Spleen (tissue), 11 donors: ENCODE results near the gene HEXD. TPM values are rescaled to one million over a fixed set of nuclear protein-coding genes. Genes with fewer than 3 reads are reported as not detected.

Experiments
- DNase-seq: peaks from one replicate; pipeline ENCODE4 v3.0.0-alpha.2; 2020
- H3K27ac ChIP-seq, 8 donors: fragments of 200-600 bp; sonication (generic) in 7 of 8; 1 replicate in 4 of 8; 2 replicates in 4 of 8; pipeline versions ENCODE4 v1.5.0 to v1.8.0; 2016 to 2021; ENCODE audit warnings: inconsistent platforms in 4 of 8, mild to moderate bottlenecking in 4 of 8, moderate library complexity in 1 of 8
- H3K27me3 ChIP-seq, 7 donors: fragments of 200-600 bp; sonication (generic) in 6 of 7; replicated peaks in 1 of 7; 1 replicate in 4 of 7; 2 replicates in 3 of 7; pipeline versions ENCODE4 v1.5.0 to v1.8.0; 2016 to 2021; ENCODE audit warnings: inconsistent platforms in 3 of 7, mild to moderate bottlenecking in 1 of 7
- H3K36me3 ChIP-seq, 6 donors: fragments of 200-600 bp; sonication (generic) in 5 of 6; 1 replicate in 4 of 6; 2 replicates in 2 of 6; pipeline versions ENCODE4 v1.5.0 to v1.8.0; 2016 to 2021; ENCODE audit warnings: inconsistent platforms in 2 of 6
- H3K4me1 ChIP-seq, 6 donors: fragments of 200-600 bp; sonication (generic) in 5 of 6; 1 replicate in 3 of 6; 2 replicates in 3 of 6; pipeline versions ENCODE4 v1.5.0 to v1.8.0; 2016 to 2021; ENCODE audit warnings: inconsistent platforms in 3 of 6
- H3K4me3 ChIP-seq, 8 donors: fragments of 200-600 bp; sonication (generic) in 7 of 8; 1 replicate in 4 of 8; 2 replicates in 4 of 8; pipeline versions ENCODE4 v1.5.0 to v1.8.0; 2016 to 2021; ENCODE audit warnings: inconsistent platforms in 4 of 8, mild to moderate bottlenecking in 4 of 8, moderate library complexity in 2 of 8
- H3K9me3 ChIP-seq, 8 donors: fragments of 200-600 bp; sonication (generic) in 7 of 8; 1 replicate in 4 of 8; 2 replicates in 4 of 8; pipeline versions ENCODE4 v1.5.0 to v1.8.0; 2016 to 2021; ENCODE audit warnings: inconsistent platforms in 4 of 8
- CTCF ChIP-seq, 11 experiments: fragments of 200-600 bp in 7 of 11; fragments of 450-650 bp in 4 of 11; sonication (generic) in 4 of 11; IDR thresholded peaks in 8 of 11; conservative IDR thresholded peaks in 3 of 11; 1 replicate in 7 of 11; 2 replicates in 4 of 11; pipeline versions ENCODE4 v1.4.0 to v1.8.0; 2016 to 2021; ENCODE audit warnings: antibody characterized with exemption in 11 of 11, inconsistent platforms in 4 of 11, mild to moderate bottlenecking in 1 of 11
- POLR2A ChIP-seq, 3 donors: fragments of 450-650 bp; IDR thresholded peaks; one replicate each; pipeline ENCODE4 v1.5.1; 2017; ENCODE audit warnings: antibody characterized with exemption in 3 of 3, mild to moderate bottlenecking in 1 of 3
- POLR2AphosphoS5 ChIP-seq, 3 donors: sonication (generic); formaldehyde crosslinking; IDR thresholded peaks; one replicate each; pipeline ENCODE4 v1.5.1; 2017; ENCODE audit warnings: antibody characterized with exemption in 3 of 3
- WGBS, 5 donors: extraction: QIAGEN DNeasy Blood & Tissue Kit in 3 of 5; methylation state at CpG; one replicate each; pipeline versions ENCODE4 v1.1.5 to v1.1.7; 2013 to 2018; 5-methylcytosine and 5-hydroxymethylcytosine counted together
- intact Hi-C: fragments of 100-400 bp; cut with DNase I; formaldehyde crosslinking; loops from one replicate; pipeline ENCODE4 v1.15.0; 2023; ENCODE audit warnings: low total_unique reads
- polyA plus RNA-seq, 3 donors: library from polyadenylated mRNA; stranded (reverse); fragments of 200-250 nt; gene quantifications; one replicate each; pipeline ENCODE4 v1.2.1, GENCODE V29; 2013
- total RNA-seq, 7 donors: library from RNA; depleted of rRNA in 3 of 7; stranded (reverse); fragments of >200 nt in 3 of 7; fragmentation: NEBNext Ultra II Directional in 4 of 7; extraction: Animal tissue kit (Norgen Biotek cat#: 25700) in 4 of 7; gene quantifications; one replicate each; pipeline versions ENCODE4 v1.1.0 to v1.2.1, GENCODE V29; 2016 to 2021
- donor health status: healthy with polysubstance abuse.
- donor health status: DM: no; HTN: no; CAD: no; lungs with moderate emphysema.
- donor health status: DM: no; HTN: no; CAD: no.
- donor health status: Bipolar disorder and iron deficiency.
- donor health status: healthy.
- donor health status: DM: no; HTN: no; CAD: no.
- donor health status: DM: yes; HTN: yes; CAD: no.

HEXD gene
- total and polyA plus RNA-seq, 10 donors, result 62.3 to 272 (median 74.7) TPM

- WGBS, 5 donors, result 66 to 82% (median 73%) methylated on average over 7 of the region's 7 CpGs
- intact Hi-C loops, result no loop called here
- TF ChIP-seq POLR2AphosphoS5 (IDR thresholded peaks at IDR 0.05), result peak in 2 of 3 donors; percentile 21 to 29
- TF ChIP-seq CTCF (IDR thresholded peaks at IDR 0.05 in 8 of 11, conservative IDR thresholded peaks at IDR 0.05 in 3 of 11), result no peak
Measured at GRCh38 chr17:82429824-82430223, 11.7 kb downstream of the HEXD start.

GRCh38 chr17:82432017-82432416 lies 13.9 kb downstream of the HEXD start:
- peaks cover 0 to 69% (median 10%) of the 10 kb centered on the region in 6 donors for H3K36me3 ChIP-seq
- DNase-seq, result no peak
- TF ChIP-seq POLR2AphosphoS5 (IDR thresholded peaks at IDR 0.05), result peak in 2 of 3 donors; percentile 8 to 55
- no peak for TF ChIP-seq POLR2A (IDR thresholded peaks at IDR 0.05)
- no peak for TF ChIP-seq CTCF (IDR thresholded peaks at IDR 0.05 in 8 of 11, conservative IDR thresholded peaks at IDR 0.05 in 3 of 11)
- no peak overlapping the region for H3K27ac ChIP-seq
- no peaks in the 10 kb centered on the region for H3K9me3 ChIP-seq
- no peaks in the 10 kb centered on the region for H3K27me3 ChIP-seq
- H3K4me1 ChIP-seq, result peaks cover 0 to 55% (median 16%) of the 10 kb centered on the region in 6 donors
- no peak overlapping the region for H3K4me3 ChIP-seq
- WGBS, 5 donors, result 79 to 88% (median 85%) methylated on average over 8 of the region's 8 CpGs
- intact Hi-C loops, result no loop called here

More at GRCh38 chr17:82429824-82430223, 11.7 kb downstream of the HEXD start:
- H3K27ac ChIP-seq, result peak overlapping the region in 2 of 8 donors; percentile 16 to 21
- H3K4me3 ChIP-seq, result peak overlapping the region in 1 of 8 donors; percentile 31
- no peak for DNase-seq
- peaks cover 0 to 33% (median 11%) of the 10 kb centered on the region in 6 donors for H3K4me1 ChIP-seq
- no peaks in the 10 kb centered on the region for H3K9me3 ChIP-seq
- H3K27me3 ChIP-seq, result no peaks in the 10 kb centered on the region
- H3K36me3 ChIP-seq, result peaks cover 0 to 47% (median 1%) of the 10 kb centered on the region in 6 donors

- TF ChIP-seq CTCF (IDR thresholded peaks at IDR 0.05 in 8 of 11, conservative IDR thresholded peaks at IDR 0.05 in 3 of 11) (no peak), POLR2AphosphoS5 (IDR thresholded peaks at IDR 0.05) (peak in 2 of 3 donors; percentile 5 to 56), POLR2A (IDR thresholded peaks at IDR 0.05) (no peak)
- intact Hi-C loops, result no loop called here
- H3K4me3 ChIP-seq, result no peak overlapping the region
- H3K4me1 ChIP-seq, result peaks cover 0 to 54% (median 16%) of the 10 kb centered on the region in 6 donors
- H3K9me3 ChIP-seq, result no peaks in the 10 kb centered on the region
- 86 to 95% (median 89%) methylated on average over 13 to 32 of the region's 32 CpGs for WGBS, 5 donors
- DNase-seq, result peak; percentile 79
- H3K36me3 ChIP-seq, result peaks cover 0 to 84% (median 15%) of the 10 kb centered on the region in 6 donors
- H3K27ac ChIP-seq, result peak overlapping the region in 4 of 8 donors; percentile 60 to 75 (median 62)
- no peaks in the 10 kb centered on the region for H3K27me3 ChIP-seq
Measured at GRCh38 chr17:82433560-82434215, 15.5 kb downstream of the HEXD start.

GRCh38 chr17:82434216-82434565 lies 16.0 kb downstream of the HEXD start:
- no peaks in the 10 kb centered on the region for H3K27me3 ChIP-seq
- intact Hi-C loops, result no loop called here

More at GRCh38 chr17:82434216-82434565, 16.0 kb downstream of the HEXD start:
- no peak for TF ChIP-seq CTCF (IDR thresholded peaks at IDR 0.05 in 8 of 11, conservative IDR thresholded peaks at IDR 0.05 in 3 of 11)
- TF ChIP-seq POLR2AphosphoS5 (IDR thresholded peaks at IDR 0.05), result peak; percentile 9 to 44 (median 28)
- 16 to 31% (median 23%) methylated on average over 3 of the region's 3 CpGs for WGBS, 5 donors
- DNase-seq, result peak; percentile 88
- Histone ChIP-seq H3K9me3 (no peaks in the 10 kb centered on the region), H3K4me3 (no peak overlapping the region), H3K36me3 (peaks cover 0 to 84% (median 14%) of the 10 kb centered on the region in 6 donors), H3K27ac (peak overlapping the region in 5 of 8 donors; percentile 1 to 75 (median 60)), H3K4me1 (peaks cover 0 to 54% (median 17%) of the 10 kb centered on the region in 6 donors)
